HCT116 (cell line): Measurements from ENCODE around the gene SPATA25. TPM values are rescaled to one million over a fixed set of nuclear protein-coding genes. Genes with fewer than 3 reads are reported as not detected.

Experiments used
- ATAC-seq: fragments of 200-7000 bp; cut with Tn5 transposase; 2 replicates; pipeline ENCODE4 v1.9.1; 2020; ENCODE audit warnings: mild to moderate bottlenecking, moderate library complexity
- BruUV-seq: library from RNA; stranded (reverse); fragments of 400-500 nt; replicated peaks from 2 replicates; lab custom pipeline; 2021; lab: Mats Ljungman, UMichigan
- CTCF ChIA-PET: fragments of 300-600 bp; sonication (Branson Sonifier 250); formaldehyde crosslinking; loops from one replicate; lab custom pipeline; 2021; ENCODE audit warnings: antibody characterized with exemption; lab: Charles Lee
- POLR2A ChIA-PET: fragments of 300-600, 350-600 bp; sonication (Branson Sonifier 250); formaldehyde crosslinking; loops from one replicate; lab custom pipeline; 2021; ENCODE audit warnings: antibody characterized with exemption; lab: Charles Lee
- RAD21 ChIA-PET, 2 experiments: fragments of 300-600 bp; sonication (Branson Sonifier 250); formaldehyde crosslinking; loops; one replicate each; lab custom pipeline; 2023; ENCODE audit warnings: low total read pairs in 2 of 2; ENCODE audit not compliant: uncharacterized antibody in 2 of 2, unreplicated experiment in 2 of 2, low non-redundant PET in 1 of 2; lab: Charles Lee
- DNase-seq: peaks from one replicate; pipeline ENCODE4 v3.0.0-alpha.2; 2010; ENCODE audit warnings: low read depth, low spot score
- H2AFZ ChIP-seq: fragments of 200-600 bp; shearing (Covaris generic), sonication (generic); 2 replicates; pipeline ENCODE4 v1.6.1; 2017; ENCODE audit warnings: low read depth, mixed run types, mixed read lengths, antibody characterized with exemption, low read length; ENCODE audit not compliant: poor library complexity, severe bottlenecking
- H3K27ac ChIP-seq: 2 replicates; pipeline ENCODE4 v1.5.1; 2012; ENCODE audit warnings: low read depth, low read length
- H3K27me3 ChIP-seq: fragments of 200-600 bp; sonication (generic); 2 replicates; pipeline ENCODE4 v1.6.1; 2016; ENCODE audit warnings: mixed run types, low read length, mixed read lengths; ENCODE audit not compliant: insufficient read depth
- H3K36me3 ChIP-seq, 2 experiments: fragments of 200-500 bp in 1 of 2; fragments of 200-600 bp in 1 of 2; sonication (Bioruptor generic) in 1 of 2; sonication (generic) in 1 of 2; 2 replicates each; pipeline versions ENCODE4 v1.5.1 to v1.6.1; 2014 to 2016; ENCODE audit warnings: low read length in 2 of 2, inconsistent platforms in 1 of 2, mixed read lengths in 1 of 2, mixed run types in 1 of 2; ENCODE audit not compliant: insufficient read depth in 2 of 2, control insufficient read depth in 1 of 2
- H3K4me1 ChIP-seq, 2 experiments: fragments of 200-600 bp in 1 of 2; sonication (generic) in 1 of 2; 2 replicates each; pipeline versions ENCODE4 v1.5.1 to v1.6.1; 2012 to 2017; ENCODE audit warnings: low read length in 2 of 2, inconsistent platforms in 1 of 2, mild to moderate bottlenecking in 1 of 2, mixed read lengths in 1 of 2, mixed run types in 1 of 2, moderate library complexity in 1 of 2; ENCODE audit not compliant: insufficient read depth in 2 of 2, control insufficient read depth in 1 of 2
- H3K4me2 ChIP-seq: fragments of 200-600 bp; sonication (generic); 2 replicates; pipeline ENCODE4 v1.6.1; 2017; ENCODE audit warnings: mixed run types, low read length, mixed read lengths
- H3K4me3 ChIP-seq, 2 experiments: fragments of 200-600 bp in 1 of 2; sonication (generic) in 1 of 2; replicated peaks in 1 of 2; 2 replicates each; pipeline ENCODE4 v1.5.1; 2011 to 2016; ENCODE audit warnings: low read length in 2 of 2, control low read depth in 1 of 2, low read depth in 1 of 2, mild to moderate bottlenecking in 1 of 2, mixed read lengths in 1 of 2, mixed run types in 1 of 2
- H3K79me2 ChIP-seq: fragments of 200-600 bp; sonication (generic); 2 replicates; pipeline ENCODE4 v1.6.1; 2017; ENCODE audit warnings: mild to moderate bottlenecking, mixed run types, low read length, moderate library complexity, mixed read lengths; ENCODE audit not compliant: insufficient read depth
- H3K9ac ChIP-seq: fragments of 200-600 bp; sonication (generic); 2 replicates; pipeline ENCODE4 v1.6.1; 2016; ENCODE audit warnings: low read length, mixed read lengths
- H3K9me2 ChIP-seq: fragments of 200-600 bp; sonication (generic), shearing (Covaris generic); 2 replicates; pipeline ENCODE4 v1.6.1; 2017; ENCODE audit warnings: mixed run types, mild to moderate bottlenecking, moderate library complexity; ENCODE audit not compliant: insufficient read depth
- H3K9me3 ChIP-seq, 2 experiments: fragments of 200-500 bp in 1 of 2; fragments of 200-600 bp in 1 of 2; sonication (Bioruptor generic) in 1 of 2; sonication (generic) in 1 of 2; 2 replicates each; pipeline ENCODE4 v1.6.1; 2014 to 2017; ENCODE audit warnings: low read length in 2 of 2, mixed read lengths in 2 of 2, inconsistent platforms in 1 of 2, low read depth in 1 of 2, mild to moderate bottlenecking in 1 of 2, mixed run types in 1 of 2, moderate library complexity in 1 of 2; ENCODE audit not compliant: control insufficient read depth in 1 of 2, insufficient read depth in 1 of 2
- H4K20me1 ChIP-seq: fragments of 200-600 bp; sonication (generic), shearing (Covaris generic); 2 replicates; pipeline ENCODE4 v1.6.1; 2017; ENCODE audit warnings: mixed run types, mild to moderate bottlenecking, moderate library complexity; ENCODE audit not compliant: insufficient read depth
- CEBPB ChIP-seq: IDR thresholded peaks from 2 replicates; pipeline ENCODE4 v1.6.1; 2012; ENCODE audit warnings: low read depth
- EGR1 ChIP-seq: IDR thresholded peaks from 2 replicates; pipeline ENCODE4 v1.6.1; 2012; ENCODE audit warnings: low read depth
- ELF1 ChIP-seq: IDR thresholded peaks from 2 replicates; pipeline ENCODE4 v1.6.1; 2012; ENCODE audit warnings: low read depth, borderline replicate concordance
- JUND ChIP-seq: IDR thresholded peaks from 2 replicates; pipeline ENCODE4 v1.6.1; 2012
- SRF ChIP-seq: IDR thresholded peaks from 2 replicates; pipeline ENCODE4 v1.6.1; 2012; ENCODE audit warnings: low read depth
- ZNF274 ChIP-seq: fragments of 200-500 bp; sonication (Bioruptor generic); IDR thresholded peaks from 2 replicates; pipeline ENCODE4 v1.6.1; 2014; ENCODE audit warnings: mild to moderate bottlenecking, low read depth, low read length, inconsistent platforms
- intact Hi-C: fragments of 100-400 bp; cut with micrococcal nuclease; formaldehyde crosslinking; loops from 2 replicates; pipeline ENCODE4 v1.10.0; 2022
- total RNA-seq: library from RNA; stranded (reverse); gene quantifications from one replicate; pipeline ENCODE4 v1.2.1, GENCODE V29; 2021; ENCODE audit not compliant: unreplicated experiment
- TF ChIP-seq, protein P1 (sequence below), 3 experiments: fragments of 200-600 bp in 1 of 3; sonication (generic) in 1 of 3; IDR thresholded peaks in 2 of 3; conservative IDR thresholded peaks in 1 of 3; 2 replicates each; pipeline ENCODE4 v1.5.1; 2012 to 2017; ENCODE audit warnings: low read depth in 2 of 3, low read length in 2 of 3, antibody characterized with exemption in 1 of 3, borderline replicate concordance in 1 of 3, control low read depth in 1 of 3, mild to moderate bottlenecking in 1 of 3, mixed read lengths in 1 of 3, mixed run types in 1 of 3, moderate library complexity in 1 of 3; ENCODE audit not compliant: insufficient read depth in 1 of 3

The SPATA25 gene
- total RNA-seq, 1 experiment from 2014 or later = 0.42 TPM

DNA sequence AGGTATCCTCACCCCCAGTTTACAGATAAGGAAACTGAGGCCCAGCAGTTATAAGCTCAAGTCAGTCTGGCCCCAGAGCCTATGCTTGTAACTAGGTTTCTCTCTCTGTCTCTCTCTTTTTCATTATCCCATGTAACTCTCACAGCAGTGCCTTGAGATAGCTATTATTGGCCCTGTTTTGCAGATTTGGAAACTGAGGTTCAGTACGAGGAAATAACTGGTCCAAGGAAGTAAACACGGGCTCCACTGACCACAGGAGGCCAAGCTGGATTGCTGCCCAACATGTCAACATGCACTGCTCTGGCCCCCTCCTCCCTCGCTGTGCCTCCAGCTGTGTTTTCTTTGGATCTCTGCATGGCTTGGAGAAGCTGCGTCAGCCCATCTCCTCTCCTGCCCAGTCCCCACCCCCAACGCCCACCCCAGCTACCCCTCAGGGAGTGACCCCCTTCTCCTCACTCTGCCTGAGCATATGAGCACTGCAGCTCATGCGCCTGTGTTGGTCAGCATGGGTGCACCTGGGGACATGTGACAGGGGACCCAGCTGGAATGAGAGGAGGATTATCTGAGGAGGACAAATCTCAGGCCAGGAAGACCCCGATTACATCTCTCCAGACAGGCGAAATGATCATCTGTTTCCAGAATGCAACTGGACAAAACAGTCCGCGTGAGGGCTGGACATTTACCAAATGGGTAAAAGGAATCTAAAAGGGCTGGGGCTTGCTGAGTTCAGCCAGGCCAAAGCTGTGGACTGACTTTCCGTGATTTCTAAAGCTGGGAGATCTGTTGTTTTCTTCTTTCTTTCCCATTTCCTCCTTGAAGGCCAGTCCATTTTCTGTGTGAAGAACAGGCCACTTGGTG, 32.3 kb upstream of the SPATA25 start:
- no peak for ATAC-seq
- H3K27ac ChIP-seq = no peak overlapping the region
- H3K79me2 ChIP-seq = no peaks in the 10 kb centered on the region
- no peaks in the 10 kb centered on the region for H3K4me1 ChIP-seq
- POLR2A ChIA-PET = interaction anchor here (3.2 kb wide), 1 partner anchor 14 kb away, joined by 12 read pairs; the partner anchor contains the start of gene PCIF1
- BruUV-seq = no TSS peak
- TF ChIP-seq ZNF274 = no peak
- TF ChIP-seq JUND = no peak
- no peak for TF ChIP-seq CEBPB
- TF ChIP-seq, protein P1, sequence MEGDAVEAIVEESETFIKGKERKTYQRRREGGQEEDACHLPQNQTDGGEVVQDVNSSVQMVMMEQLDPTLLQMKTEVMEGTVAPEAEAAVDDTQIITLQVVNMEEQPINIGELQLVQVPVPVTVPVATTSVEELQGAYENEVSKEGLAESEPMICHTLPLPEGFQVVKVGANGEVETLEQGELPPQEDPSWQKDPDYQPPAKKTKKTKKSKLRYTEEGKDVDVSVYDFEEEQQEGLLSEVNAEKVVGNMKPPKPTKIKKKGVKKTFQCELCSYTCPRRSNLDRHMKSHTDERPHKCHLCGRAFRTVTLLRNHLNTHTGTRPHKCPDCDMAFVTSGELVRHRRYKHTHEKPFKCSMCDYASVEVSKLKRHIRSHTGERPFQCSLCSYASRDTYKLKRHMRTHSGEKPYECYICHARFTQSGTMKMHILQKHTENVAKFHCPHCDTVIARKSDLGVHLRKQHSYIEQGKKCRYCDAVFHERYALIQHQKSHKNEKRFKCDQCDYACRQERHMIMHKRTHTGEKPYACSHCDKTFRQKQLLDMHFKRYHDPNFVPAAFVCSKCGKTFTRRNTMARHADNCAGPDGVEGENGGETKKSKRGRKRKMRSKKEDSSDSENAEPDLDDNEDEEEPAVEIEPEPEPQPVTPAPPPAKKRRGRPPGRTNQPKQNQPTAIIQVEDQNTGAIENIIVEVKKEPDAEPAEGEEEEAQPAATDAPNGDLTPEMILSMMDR (IDR thresholded peaks at IDR 0.05 in 2 of 3, conservative IDR thresholded peaks at IDR 0.05 in 1 of 3; ENCODE audit: borderline replicate concordance in 1 of 3, insufficient read depth in 1 of 3, low read depth in 2 of 3, low read length in 2 of 3) = no peak
- TF ChIP-seq EGR1 = no peak
- no peak for TF ChIP-seq ELF1
- TF ChIP-seq SRF = no peak
- TF ChIP-seq, all 23 proteins: peak for 0
- Histone ChIP-seq H3K4me3 (no peak overlapping the region), H3K9me2 (no peaks in the 10 kb centered on the region), H3K36me3 (no peaks in the 10 kb centered on the region), H3K9ac (no peak overlapping the region), H3K9me3 (no peaks in the 10 kb centered on the region), H4K20me1 (no peaks in the 10 kb centered on the region), H3K27me3 (no peaks in the 10 kb centered on the region), H3K4me2 (no peak overlapping the region), H2AFZ (no peak overlapping the region)
- no peak for DNase-seq
- ChIA-PET CTCF (interaction anchor here (0.6 kb wide), 1 partner anchor 13 kb away, joined by 4 read pairs; no protein-coding TSS in a partner anchor), RAD21 (no interaction called here)
- intact Hi-C loops = no loop called here
